ENCODE results near the gene APBA1.

APBA1 gene

DNA sequence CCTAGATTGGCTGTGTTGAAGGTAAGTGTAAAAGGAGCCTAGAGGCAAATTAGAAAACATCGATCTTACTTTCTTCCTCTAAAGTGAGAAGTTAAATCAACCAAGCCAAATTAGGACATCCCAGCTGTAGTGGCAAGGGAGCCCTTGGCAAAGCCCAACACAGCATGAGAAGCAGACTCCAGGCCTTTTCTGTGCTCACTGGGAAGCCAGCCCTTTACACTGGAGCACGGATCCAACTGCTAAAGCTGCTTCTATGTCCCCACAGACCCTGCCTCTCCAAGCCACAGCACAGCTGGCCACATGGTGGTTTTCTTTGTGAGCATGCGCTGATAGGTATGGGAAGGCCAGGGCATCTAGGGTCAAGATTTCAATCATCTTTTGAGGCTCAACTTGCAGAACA lies 94.1 kb downstream of the APBA1 start:
- no peak for DNase-seq (ENCODE audit: low spot score)

DNA sequence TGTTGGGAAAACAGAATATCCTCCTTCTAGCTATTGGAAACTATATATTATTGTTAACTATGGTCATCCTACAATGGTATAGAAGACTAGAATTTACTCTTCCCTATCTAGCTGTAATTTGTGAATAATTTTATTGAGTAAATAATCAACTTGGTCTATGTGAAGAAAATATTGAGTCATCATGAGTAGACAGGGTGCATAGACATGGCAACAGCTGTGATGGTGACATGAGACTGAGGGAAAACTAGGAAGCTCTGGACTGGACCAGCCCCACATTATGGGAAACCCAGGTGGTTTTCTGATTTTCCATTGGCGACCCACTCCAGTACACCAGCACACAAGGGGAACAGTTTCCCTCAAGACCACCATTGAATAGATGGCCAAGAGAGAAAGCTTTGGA lies 95.0 kb downstream of the APBA1 start:
- no peak for DNase-seq (ENCODE audit: low spot score)

DNA sequence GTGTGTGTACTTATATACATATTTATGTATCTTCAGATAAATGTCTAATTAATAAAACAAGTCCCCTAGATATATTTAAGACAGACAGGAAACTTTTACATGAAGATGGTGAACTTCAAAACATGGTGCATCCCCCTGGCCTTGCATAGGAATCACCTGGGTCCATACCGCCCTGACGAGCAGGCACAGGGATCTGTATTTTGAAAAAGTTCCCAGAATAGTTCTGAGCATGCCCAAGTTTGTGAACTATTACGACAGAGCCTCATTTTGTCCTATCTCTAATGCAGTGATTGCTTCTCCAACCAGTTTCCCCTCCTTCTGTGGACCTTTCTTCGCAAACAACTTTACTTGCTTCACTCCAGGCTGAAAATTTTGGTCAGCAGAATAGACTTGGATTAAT lies 98.1 kb downstream of the APBA1 start:
- no peak for DNase-seq (ENCODE audit: low spot score)

GRCh38 chr9:69573651-69574050 lies 98.5 kb downstream of the APBA1 start:
- no peak for DNase-seq (ENCODE audit: low spot score)

GRCh38 chr9:69572611-69573010 lies 99.6 kb downstream of the APBA1 start:
- no peak for DNase-seq (ENCODE audit: low spot score)

- no peak for DNase-seq (ENCODE audit: low spot score)
Measured at GRCh38 chr9:69571032-69571431, 101.1 kb downstream of the APBA1 start.

DNA sequence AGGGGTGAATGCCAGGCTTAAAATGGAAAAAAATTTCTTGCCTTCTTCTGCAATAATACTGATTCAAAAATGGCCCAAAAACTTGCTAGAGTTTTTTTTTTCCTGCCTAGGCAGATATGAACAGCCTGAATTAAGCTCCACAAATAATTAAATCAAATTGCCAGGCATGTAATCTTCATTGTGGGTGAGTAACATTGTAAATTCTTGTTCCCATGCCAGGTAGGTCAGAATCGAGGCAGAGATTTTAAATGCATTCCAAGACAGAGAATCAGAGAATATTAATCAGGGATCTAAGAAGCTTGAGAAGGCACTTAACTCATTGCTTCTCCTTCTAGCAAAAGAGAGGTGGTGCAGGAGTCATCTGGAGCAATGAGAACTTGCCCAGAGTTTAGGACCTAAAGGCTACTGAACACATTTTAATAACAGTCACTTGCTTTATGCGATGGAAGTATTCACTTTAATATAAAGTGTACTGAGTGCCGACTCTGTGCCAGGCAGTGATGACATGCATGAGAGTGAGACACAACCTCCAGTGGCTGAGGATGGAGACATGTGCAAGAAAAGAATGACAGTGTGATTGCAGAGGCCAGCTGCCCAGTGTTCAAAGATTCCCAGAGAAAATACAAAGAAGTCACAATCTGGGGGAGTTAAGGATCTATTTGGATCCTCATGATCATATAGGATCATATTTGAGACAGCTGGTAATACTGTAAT lies 102.3 kb downstream of the APBA1 start:
- DNase-seq (ENCODE audit: low spot score) = no peak

DNA sequence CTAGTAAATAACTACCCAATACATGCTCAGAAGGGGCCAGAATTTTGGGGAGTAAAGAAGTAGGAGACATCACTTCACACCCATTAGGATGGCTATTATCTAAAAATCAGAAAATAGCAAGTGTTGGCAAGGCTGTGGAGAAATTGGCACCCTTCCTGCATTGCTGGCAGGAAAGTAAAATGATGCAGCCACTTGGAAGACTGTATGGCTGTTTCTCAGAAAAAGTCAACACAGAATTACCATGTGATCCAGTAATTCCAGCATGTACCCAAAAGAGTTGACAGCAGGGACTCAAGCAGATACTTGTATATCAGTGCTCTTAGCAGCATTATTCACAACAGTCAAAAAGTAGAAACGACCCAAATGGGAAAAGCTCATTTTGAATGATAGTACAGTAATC lies 107.6 kb downstream of the APBA1 start:
- no peak for DNase-seq (ENCODE audit: low spot score)

- DNase-seq (ENCODE audit: low spot score) = no peak
Measured at GRCh38 chr9:69559126-69559525, 113.0 kb downstream of the APBA1 start.

DNA sequence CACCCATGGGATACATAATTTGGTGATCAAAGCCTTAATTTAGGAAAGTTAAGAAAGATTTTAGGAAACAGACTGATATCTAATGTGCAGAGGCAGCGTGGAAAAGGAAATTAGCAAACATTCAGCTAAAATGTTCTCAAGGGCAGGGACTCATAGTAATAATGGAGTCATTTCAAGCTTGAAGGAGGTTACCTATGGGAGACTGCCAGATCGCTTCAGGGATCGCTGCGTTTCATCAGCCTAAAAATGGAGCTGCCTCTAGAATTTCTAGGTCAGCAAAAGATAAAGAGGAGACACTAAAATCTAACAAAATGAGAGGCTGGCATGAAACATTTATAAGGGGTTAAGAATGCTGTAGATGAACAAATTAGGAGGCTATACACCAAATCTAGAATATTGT lies 115.5 kb downstream of the APBA1 start:
- DNase-seq (ENCODE audit: low spot score) = no peak

- no peak for DNase-seq (ENCODE audit: low spot score)
Measured at GRCh38 chr9:69555802-69556201, 116.4 kb downstream of the APBA1 start.

DNA sequence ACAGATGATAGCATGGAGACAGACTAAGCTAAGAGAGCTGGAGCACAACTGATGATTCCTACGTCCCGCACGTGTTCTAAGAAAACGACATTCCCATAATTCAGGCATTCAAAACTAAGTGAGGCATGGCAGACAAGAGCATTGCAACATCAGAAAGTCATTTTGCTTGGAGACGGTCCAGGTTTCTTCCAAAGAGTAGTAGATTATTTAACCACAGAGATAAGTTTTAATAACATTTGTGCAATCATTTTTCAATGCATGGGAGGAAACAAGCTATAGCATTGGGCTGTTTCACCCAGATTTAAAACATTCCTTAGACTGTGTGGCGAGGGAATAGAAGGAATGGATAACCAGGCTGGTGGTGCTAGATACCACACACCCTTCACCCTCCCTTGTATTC lies 117.2 kb downstream of the APBA1 start:
- DNase-seq (ENCODE audit: low spot score) = no peak

- peak; percentile 66 for DNase-seq (ENCODE audit: low spot score)
Measured at GRCh38 chr9:69549310-69550202, 122.6 kb downstream of the APBA1 start.

GRCh38 chr9:69548681-69549080 lies 123.5 kb downstream of the APBA1 start:
- DNase-seq (ENCODE audit: low spot score) = no peak

DNA sequence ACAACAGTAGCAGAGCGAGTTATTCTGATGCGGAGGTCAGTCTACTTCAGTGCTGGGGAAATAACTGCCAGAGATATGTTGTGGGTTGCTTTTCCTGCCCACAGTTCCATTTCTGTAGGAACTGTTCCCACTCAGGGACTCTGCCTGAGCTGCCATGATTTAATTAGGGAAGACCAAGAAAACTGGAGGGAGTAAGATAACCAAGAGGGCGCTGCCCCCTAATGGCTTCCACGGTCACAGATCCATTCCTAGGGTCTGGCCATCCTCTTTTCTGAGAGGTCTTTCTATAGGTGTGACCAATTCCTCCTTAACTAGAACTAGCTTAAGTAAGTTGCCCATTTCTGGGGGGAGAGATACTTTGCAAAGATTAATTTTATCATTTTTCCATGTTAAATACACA lies 125.9 kb downstream of the APBA1 start:
- DNase-seq (ENCODE audit: low spot score) = peak; percentile 71

- DNase-seq (ENCODE audit: low spot score) = peak; percentile 51
Measured at GRCh38 chr9:69542942-69543704, 129.0 kb downstream of the APBA1 start.

DNA sequence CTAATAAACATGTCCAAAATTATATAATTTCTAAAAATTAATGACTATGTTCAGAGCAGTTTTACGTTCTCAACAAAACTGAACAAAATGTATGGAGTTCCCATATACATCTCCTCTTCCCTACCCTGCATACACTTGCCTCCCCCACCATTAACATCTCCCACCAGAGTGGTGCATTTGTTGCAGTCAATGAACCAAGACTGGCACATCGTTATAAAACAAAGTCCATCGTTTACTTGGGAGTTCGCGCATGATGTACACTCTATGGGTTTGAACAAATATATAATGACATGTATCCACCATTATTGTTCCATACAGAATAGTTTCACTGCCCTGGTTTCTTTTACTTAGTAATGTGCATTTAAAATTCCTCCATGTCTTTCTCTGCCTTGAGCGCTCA lies 130.1 kb downstream of the APBA1 start:
- no peak for DNase-seq (ENCODE audit: low spot score)

DNA sequence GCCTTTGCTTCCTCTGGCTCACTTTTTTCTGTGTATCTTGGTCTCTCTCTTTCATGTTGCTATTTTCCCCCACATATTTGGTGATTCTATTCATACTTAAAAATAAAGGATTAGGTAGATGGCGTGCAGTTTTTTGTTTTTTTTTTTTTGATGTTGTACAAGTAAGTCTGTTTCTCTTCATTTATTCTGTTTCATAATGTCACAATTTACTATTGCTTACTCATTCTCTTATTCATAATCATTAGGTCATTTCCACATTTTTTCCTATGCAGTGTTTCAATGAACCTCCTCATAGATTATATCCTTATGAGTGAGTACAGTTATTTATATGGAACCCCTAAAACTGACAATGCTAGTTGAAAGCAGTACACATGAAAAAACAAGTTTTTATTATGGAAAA lies 136.3 kb downstream of the APBA1 start:
- no peak for DNase-seq (ENCODE audit: low spot score)

GRCh38 chr9:69535286-69535832 lies 136.8 kb downstream of the APBA1 start:
- DNase-seq (ENCODE audit: low spot score) = no peak

DNA sequence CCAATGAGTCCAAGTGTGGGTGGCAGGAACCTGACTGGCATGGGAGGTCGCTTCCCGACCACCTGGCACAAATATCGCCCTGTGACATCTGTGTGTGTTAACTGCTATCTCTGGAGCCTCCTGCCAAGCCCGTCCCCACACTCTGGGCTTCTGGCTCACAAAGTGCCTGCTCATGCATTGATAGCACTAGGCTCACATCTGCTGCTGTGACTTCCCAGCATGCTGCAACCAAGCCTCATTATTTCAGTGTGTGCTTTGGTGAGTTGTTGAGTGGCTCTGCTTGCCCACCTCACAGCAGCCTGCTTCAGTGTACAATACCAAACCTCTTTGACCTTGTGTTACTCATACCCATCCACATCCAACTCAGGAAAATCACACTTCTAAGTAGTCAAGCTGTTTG lies 139.8 kb downstream of the APBA1 start:
- no peak for DNase-seq (ENCODE audit: low spot score)

GRCh38 chr9:69527454-69527853 lies 144.7 kb downstream of the APBA1 start:
- DNase-seq (ENCODE audit: low spot score) = no peak

GRCh38 chr9:69526699-69527098 lies 145.5 kb downstream of the APBA1 start:
- DNase-seq (ENCODE audit: low spot score) = no peak
